HuH-7 (cell line): ENCODE measurements around the gene PRF1.
"Not testable (repeated sequence)": the region's sequence is repeated elsewhere in the genome, so short reads cannot be mapped to it uniquely, and the experiment has no call there.

ENCODE experiments used
- DNase-seq: peaks from one replicate; pipeline ENCODE4 v3.0.0; 2011; ENCODE audit warnings: low spot score

The PRF1 gene

GRCh38 chr10:70594161-70594560 is 8.4 kb downstream of the PRF1 start:
- DNase-seq: no peak

- DNase-seq: no peak
Measured at GRCh38 chr10:70593513-70593890, 9.0 kb downstream of the PRF1 start.

- DNase-seq: no peak
Measured at GRCh38 chr10:70592746-70593512, 9.6 kb downstream of the PRF1 start.

GRCh38 chr10:70592186-70592735 is 10.3 kb downstream of the PRF1 start:
- no peak for DNase-seq

- no peak for DNase-seq
Measured at GRCh38 chr10:70590655-70591416, 11.7 kb downstream of the PRF1 start.

- no peak for DNase-seq
Measured at GRCh38 chr10:70589762-70590654, 12.5 kb downstream of the PRF1 start.

GRCh38 chr10:70588859-70589570 is 13.5 kb downstream of the PRF1 start:
- DNase-seq: no peak

GRCh38 chr10:70588255-70588654 is 14.3 kb downstream of the PRF1 start:
- no peak for DNase-seq

GRCh38 chr10:70587045-70587658 is 15.4 kb downstream of the PRF1 start:
- DNase-seq: no peak

- no peak for DNase-seq
Measured at GRCh38 chr10:70586348-70586930, 16.1 kb downstream of the PRF1 start.

- DNase-seq: no peak
Measured at GRCh38 chr10:70585578-70586169, 16.9 kb downstream of the PRF1 start.

- no peak for DNase-seq
Measured at GRCh38 chr10:70584909-70585544, 17.5 kb downstream of the PRF1 start.

- no peak for DNase-seq
Measured at GRCh38 chr10:70584366-70584765, 18.2 kb downstream of the PRF1 start.

- no peak for DNase-seq
Measured at GRCh38 chr10:70583669-70584037, 18.9 kb downstream of the PRF1 start.

GRCh38 chr10:70582793-70583668 is 19.5 kb downstream of the PRF1 start:
- DNase-seq: no peak

GRCh38 chr10:70581176-70581575 is 21.4 kb downstream of the PRF1 start:
- DNase-seq: not testable (repeated sequence)

GRCh38 chr10:70579234-70580002 is 23.1 kb downstream of the PRF1 start:
- no peak for DNase-seq

- DNase-seq: no peak
Measured at GRCh38 chr10:70578371-70578947, 24.1 kb downstream of the PRF1 start.
